Forelimb muscle (tissue), 1 donor: ENCODE data around the gene PSD2. TPM values are rescaled to one million over a fixed set of nuclear protein-coding genes. Genes with fewer than 3 reads are reported as not detected.

Experiments
- DNase-seq: peaks from one replicate; pipeline ENCODE4 v3.0.0-alpha.2; 2013; ENCODE audit warnings: low read depth
- polyA plus RNA-seq: library from polyadenylated mRNA; unstranded; fragments of 120-200 nt; gene quantifications from one replicate; pipeline ENCODE4 v1.2.1, GENCODE V29; 2013; ENCODE audit not compliant: insufficient read length

PSD2 gene
- polyA plus RNA-seq, 1 donor: 0.19 TPM

GRCh38 chr5:139880416-139881142 is 85.0 kb downstream of the PSD2 start:
- DNase-seq: no peak

DNA sequence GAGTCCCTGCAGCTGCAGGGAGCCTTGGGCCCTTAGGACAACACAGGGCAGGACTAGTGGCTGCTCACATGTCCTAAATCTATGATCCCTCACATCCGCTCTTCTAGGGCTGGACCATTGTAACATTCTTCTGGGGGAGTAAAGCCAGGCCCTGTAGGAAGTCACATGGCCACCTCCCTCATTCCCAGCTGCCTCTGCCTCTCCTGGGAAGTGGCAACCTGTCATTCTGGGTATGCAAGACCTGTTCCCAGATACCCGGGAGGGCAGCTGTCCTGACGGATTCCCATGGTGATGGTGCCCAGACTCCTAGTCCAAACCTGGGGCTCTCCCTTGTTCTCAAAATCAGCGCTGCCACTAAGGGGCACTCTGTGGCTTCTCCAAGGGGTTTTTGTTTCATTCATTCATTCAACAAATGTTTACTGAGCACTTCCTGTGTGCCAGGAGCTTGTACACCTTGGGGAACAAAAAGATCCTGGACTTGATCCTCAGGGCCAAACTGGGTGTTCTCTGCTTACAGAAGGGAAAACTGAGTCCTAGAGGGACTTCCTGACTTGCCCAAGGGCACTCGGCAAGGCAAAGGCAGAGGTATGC is 85.6 kb downstream of the PSD2 start:
- DNase-seq: no peak

DNA sequence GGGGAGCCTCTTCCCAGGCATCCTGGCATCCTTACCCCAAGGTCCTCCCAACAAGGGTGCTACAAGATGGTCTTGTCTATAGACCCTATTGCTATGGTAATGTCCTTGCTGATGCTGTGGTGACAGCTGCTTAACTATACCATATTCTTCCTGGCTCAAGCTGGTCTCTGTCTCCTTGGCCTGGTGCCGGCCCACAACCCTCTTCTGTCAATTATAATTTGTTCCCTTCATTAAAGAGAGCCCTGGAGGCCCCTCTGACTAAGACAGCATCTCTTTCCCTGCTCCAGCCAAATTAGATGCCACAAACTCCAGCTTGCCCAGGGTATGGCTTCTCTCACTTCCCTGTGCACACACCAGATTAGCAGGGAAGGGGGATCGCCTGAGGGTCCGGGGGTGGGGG is 86.7 kb downstream of the PSD2 start:
- DNase-seq: no peak

- DNase-seq: no peak
Measured at GRCh38 chr5:139882961-139883539, 87.4 kb downstream of the PSD2 start.

DNA sequence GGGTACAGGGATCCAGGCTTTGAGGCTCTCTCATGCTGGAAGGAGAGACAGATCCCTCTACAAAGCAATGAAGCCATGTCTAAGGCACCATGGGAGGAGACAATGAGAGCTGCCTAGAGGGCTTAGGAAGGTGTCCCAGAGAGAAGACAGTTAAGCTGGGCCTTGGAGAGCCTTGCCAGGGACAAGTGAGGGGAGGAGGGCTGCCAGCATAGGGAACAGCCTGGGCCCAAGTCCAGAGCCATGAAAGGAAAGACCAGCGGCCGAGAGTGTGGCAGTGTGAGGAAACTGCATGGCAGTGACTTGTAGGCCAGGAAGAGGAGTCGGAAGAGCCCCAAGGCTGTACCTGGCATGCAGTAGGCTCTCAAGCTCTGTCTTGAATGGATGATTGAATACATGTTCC is 88.5 kb downstream of the PSD2 start:
- DNase-seq: no peak

DNA sequence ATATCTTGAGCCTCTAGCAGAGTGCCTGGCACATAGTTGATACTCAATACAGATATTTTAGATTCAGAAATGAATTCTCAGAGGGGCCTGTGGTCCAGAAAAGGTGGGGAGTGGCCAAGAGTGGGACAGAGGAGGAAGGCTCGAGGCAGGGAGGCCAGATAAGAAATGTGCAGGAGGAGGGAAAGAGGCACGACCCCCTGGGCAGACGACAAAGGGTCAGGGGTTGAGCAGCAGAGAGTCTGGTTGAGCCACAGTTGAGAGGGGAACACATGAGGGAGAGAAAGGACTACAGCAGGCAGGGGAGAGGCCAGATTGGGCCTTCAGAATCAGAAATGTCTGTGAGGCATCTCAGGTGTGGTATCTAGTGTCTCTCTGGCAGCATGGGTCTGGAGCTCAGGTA is 89.1 kb downstream of the PSD2 start:
- no peak for DNase-seq

DNA sequence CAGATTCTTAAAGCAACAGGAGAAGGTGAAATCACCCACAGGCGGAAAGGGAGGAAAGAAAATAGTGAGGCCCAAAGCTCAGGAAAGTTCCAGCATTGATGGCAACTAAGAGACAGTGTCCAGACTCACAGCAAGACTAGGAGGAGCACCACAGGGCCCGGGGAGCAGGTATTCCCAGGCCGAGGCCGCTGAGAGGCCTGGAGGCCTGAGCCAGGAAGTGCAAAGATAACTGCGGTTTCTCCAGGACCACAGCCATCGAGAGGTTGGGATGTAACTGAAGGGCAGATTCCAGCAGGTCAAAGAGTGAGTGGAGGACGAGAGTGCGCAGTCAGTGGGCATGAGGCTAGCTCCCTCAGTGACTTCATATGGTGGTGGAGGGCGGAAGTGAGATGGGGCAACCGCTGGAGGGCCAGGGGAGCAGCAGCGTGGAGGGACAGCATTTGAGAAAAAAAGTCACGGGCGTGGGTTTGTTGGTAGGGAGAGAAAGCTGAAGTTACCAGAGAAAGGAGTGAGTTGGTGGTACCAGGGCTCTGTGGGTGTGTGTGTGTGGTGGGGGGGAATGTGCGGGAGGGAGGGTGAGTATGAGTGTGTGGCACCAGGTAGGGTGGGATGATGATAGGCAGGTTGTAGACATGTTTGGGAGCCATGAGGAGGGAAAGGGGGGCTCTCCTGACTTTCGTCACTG is 89.7 kb downstream of the PSD2 start:
- no peak for DNase-seq

GRCh38 chr5:139885857-139886208 is 90.2 kb downstream of the PSD2 start:
- no peak for DNase-seq

- no peak for DNase-seq
Measured at GRCh38 chr5:139886213-139886612, 90.6 kb downstream of the PSD2 start.

GRCh38 chr5:139888370-139888769 is 92.8 kb downstream of the PSD2 start:
- DNase-seq: no peak

DNA sequence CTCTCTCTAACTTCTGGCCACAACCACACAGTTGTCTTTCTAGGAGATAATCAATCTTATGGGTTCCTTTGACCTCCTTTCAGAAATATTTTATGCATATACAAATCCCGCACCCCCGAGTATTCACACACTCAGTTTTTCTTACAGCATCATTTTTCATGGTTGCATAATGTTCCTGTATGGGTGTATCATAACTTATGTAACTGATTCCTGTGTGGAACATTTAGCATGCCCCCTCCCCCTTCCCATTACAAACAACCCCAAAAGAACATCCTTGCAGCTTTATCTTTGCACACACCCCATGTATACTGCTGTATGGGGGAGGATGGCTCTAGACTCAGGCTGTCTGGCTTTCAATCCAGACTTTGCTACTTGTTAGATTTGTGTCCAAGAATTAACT is 93.8 kb downstream of the PSD2 start:
- no peak for DNase-seq

GRCh38 chr5:139893873-139894272 is 98.3 kb downstream of the PSD2 start:
- DNase-seq: no peak

Other genes with a start within 250 kb of the PSD2 start
- 132 TPM for gene UBE2D2, start 234.5 kb upstream of the PSD2 start, polyA plus RNA-seq
- 82.3 TPM for gene CXXC5, start 147.5 kb upstream of the PSD2 start, polyA plus RNA-seq
- gene NRG2, start 247.5 kb downstream of the PSD2 start, polyA plus RNA-seq: 1.5 TPM